ENCODE data around the gene HS3ST3A1.

DNA sequence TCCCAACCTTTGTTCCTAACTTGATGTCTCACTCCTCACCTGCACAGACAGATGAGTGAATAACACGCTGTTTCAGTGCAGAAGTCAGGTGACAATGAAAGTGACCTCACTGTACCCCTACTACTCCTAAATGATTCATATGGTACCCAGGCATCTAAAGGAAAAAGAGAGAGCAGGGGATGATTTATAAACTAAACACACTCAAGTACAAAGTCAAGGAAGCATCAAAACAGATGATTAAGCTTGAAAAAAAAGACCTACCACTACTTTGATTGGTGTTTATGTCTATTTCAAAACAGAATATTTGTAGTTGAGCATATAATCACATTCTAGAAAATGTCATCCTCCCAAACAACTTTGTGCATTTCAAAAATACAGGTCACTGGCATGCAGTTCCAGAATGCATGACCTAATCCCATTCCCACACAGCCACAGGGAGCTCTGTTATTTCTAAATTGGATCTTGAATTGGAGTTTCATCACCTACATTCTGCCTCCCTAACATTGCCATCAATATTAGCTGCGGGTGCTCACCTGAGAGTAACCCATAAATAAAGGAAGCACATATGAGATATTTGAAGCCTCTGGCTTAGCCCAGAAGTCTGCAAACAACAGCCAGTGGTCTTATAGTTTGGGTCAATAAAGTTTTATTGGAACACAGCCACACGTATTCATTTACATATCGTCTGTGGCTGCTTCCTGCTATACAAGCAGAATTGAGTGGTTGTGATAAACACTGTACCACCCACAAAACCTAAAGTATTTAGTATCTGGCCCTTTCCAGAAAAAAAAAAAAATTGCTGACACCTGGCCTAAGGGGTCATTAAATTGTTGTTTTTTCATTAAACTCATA lies 14.0 kb downstream of the HS3ST3A1 start:
- TF ChIP-seq, protein P1, sequence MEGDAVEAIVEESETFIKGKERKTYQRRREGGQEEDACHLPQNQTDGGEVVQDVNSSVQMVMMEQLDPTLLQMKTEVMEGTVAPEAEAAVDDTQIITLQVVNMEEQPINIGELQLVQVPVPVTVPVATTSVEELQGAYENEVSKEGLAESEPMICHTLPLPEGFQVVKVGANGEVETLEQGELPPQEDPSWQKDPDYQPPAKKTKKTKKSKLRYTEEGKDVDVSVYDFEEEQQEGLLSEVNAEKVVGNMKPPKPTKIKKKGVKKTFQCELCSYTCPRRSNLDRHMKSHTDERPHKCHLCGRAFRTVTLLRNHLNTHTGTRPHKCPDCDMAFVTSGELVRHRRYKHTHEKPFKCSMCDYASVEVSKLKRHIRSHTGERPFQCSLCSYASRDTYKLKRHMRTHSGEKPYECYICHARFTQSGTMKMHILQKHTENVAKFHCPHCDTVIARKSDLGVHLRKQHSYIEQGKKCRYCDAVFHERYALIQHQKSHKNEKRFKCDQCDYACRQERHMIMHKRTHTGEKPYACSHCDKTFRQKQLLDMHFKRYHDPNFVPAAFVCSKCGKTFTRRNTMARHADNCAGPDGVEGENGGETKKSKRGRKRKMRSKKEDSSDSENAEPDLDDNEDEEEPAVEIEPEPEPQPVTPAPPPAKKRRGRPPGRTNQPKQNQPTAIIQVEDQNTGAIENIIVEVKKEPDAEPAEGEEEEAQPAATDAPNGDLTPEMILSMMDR (conservative IDR thresholded peaks at IDR 0.05; ENCODE audit: low read depth in 2 of 2) = no peak
- TF ChIP-seq POLR2AphosphoS5 (IDR thresholded peaks at IDR 0.05; ENCODE audit: low read depth) = no peak
- TF ChIP-seq ZNF114 (CRISPR knock-in tag; IDR thresholded peaks at IDR 0.05) = no peak
